Trophoblast cell (in vitro differentiated cells and primary cell): ENCODE measurements around the gene GHSR.
A peak's percentile ranks its signal among the peaks of the same experiment; 100 is the strongest.

Source experiments
- DNase-seq, 2 donors: peaks; one replicate each; pipeline ENCODE4 v3.0.0-alpha.2; 2016
- H2AFZ ChIP-seq: 2 replicates; pipeline ENCODE4 v1.6.1; 2013; ENCODE audit warnings: low read length, moderate library complexity, mild to moderate bottlenecking; ENCODE audit not compliant: insufficient read depth, poor library complexity
- H2AK5ac ChIP-seq: 2 replicates; pipeline ENCODE4 v1.6.1; 2013; ENCODE audit warnings: mild to moderate bottlenecking, low read length
- H2BK120ac ChIP-seq: 2 replicates; pipeline ENCODE4 v1.6.1; 2013; ENCODE audit warnings: low read length, mild to moderate bottlenecking, moderate library complexity; ENCODE audit not compliant: insufficient read depth, poor library complexity
- H2BK12ac ChIP-seq: 2 replicates; pipeline ENCODE4 v1.6.1; 2013; ENCODE audit warnings: mild to moderate bottlenecking, low read length, moderate library complexity
- H2BK5ac ChIP-seq: 2 replicates; pipeline ENCODE4 v1.6.1; 2013; ENCODE audit warnings: low read length, low read depth, moderate library complexity, mild to moderate bottlenecking; ENCODE audit not compliant: poor library complexity
- H3K14ac ChIP-seq: 2 replicates; pipeline ENCODE4 v1.6.1; 2013; ENCODE audit warnings: mild to moderate bottlenecking, low read length
- H3K18ac ChIP-seq: 2 replicates; pipeline ENCODE4 v1.6.1; 2013; ENCODE audit warnings: mild to moderate bottlenecking, low read length
- H3K23ac ChIP-seq: 2 replicates; pipeline ENCODE4 v1.6.1; 2013; ENCODE audit warnings: low read length
- H3K27ac ChIP-seq: 2 replicates; pipeline ENCODE4 v1.5.1; 2013; ENCODE audit warnings: low read depth, mild to moderate bottlenecking, inconsistent platforms, low read length, moderate library complexity
- H3K27me3 ChIP-seq: 2 replicates; pipeline ENCODE4 v1.6.1; 2013; ENCODE audit warnings: inconsistent platforms, mild to moderate bottlenecking, low read length, moderate library complexity; ENCODE audit not compliant: insufficient read depth
- H3K36me3 ChIP-seq, 2 experiments: 1 replicate in 1 of 2; 2 replicates in 1 of 2; pipeline ENCODE4 v1.6.1; 2013; ENCODE audit warnings: low read length in 2 of 2, mild to moderate bottlenecking in 2 of 2, moderate library complexity in 1 of 2; ENCODE audit not compliant: insufficient read depth in 2 of 2, control insufficient read depth in 1 of 2
- H3K4ac ChIP-seq: 2 replicates; pipeline ENCODE4 v1.6.1; 2013; ENCODE audit warnings: low read depth, mild to moderate bottlenecking, low read length, moderate library complexity
- H3K4me1 ChIP-seq, 2 experiments: 1 replicate in 1 of 2; 2 replicates in 1 of 2; pipeline ENCODE4 v1.6.1; 2013; ENCODE audit warnings: low read length in 2 of 2, mild to moderate bottlenecking in 2 of 2, moderate library complexity in 1 of 2; ENCODE audit not compliant: insufficient read depth in 2 of 2, control insufficient read depth in 1 of 2
- H3K4me2 ChIP-seq: 2 replicates; pipeline ENCODE4 v1.6.1; 2013; ENCODE audit warnings: inconsistent platforms, mild to moderate bottlenecking, low read length, moderate library complexity
- H3K4me3 ChIP-seq: 2 replicates; pipeline ENCODE4 v1.5.1; 2013; ENCODE audit warnings: mild to moderate bottlenecking, low read depth, low read length, inconsistent platforms
- H3K79me1 ChIP-seq: one replicate; pipeline ENCODE4 v1.6.1; 2013; ENCODE audit warnings: low read length
- H3K79me2 ChIP-seq: 2 replicates; pipeline ENCODE4 v1.6.1; 2013; ENCODE audit warnings: low read length, mild to moderate bottlenecking; ENCODE audit not compliant: control insufficient read depth, insufficient read depth, poor library complexity
- H3K9ac ChIP-seq: 2 replicates; pipeline ENCODE4 v1.6.1; 2013; ENCODE audit warnings: mild to moderate bottlenecking, low read length
- H3K9me3 ChIP-seq: 2 replicates; pipeline ENCODE4 v1.6.1; 2013; ENCODE audit warnings: low read depth, mild to moderate bottlenecking, control low read depth, inconsistent platforms, low read length; ENCODE audit not compliant: insufficient read depth
- H4K12ac ChIP-seq: 2 replicates; pipeline ENCODE4 v1.6.1; 2013; ENCODE audit warnings: low read depth, mild to moderate bottlenecking, low read length, moderate library complexity
- H4K8ac ChIP-seq: 2 replicates; pipeline ENCODE4 v1.6.1; 2013; ENCODE audit warnings: low read depth, mild to moderate bottlenecking, low read length, moderate library complexity
- H4K91ac ChIP-seq: one replicate; pipeline ENCODE4 v1.6.1; 2013; ENCODE audit warnings: low read depth, mild to moderate bottlenecking, low read length, moderate library complexity
- WGBS: extraction: QIAGEN DNeasy Blood & Tissue Kit; methylation state at CpG from one replicate; pipeline ENCODE4 v1.1.7; 2013; ENCODE audit warnings: missing lambda C conversion rate; ENCODE audit not compliant: insufficient read length, insufficient coverage; ENCODE audit errors: extremely low coverage; 5-methylcytosine and 5-hydroxymethylcytosine counted together

GHSR gene

DNA sequence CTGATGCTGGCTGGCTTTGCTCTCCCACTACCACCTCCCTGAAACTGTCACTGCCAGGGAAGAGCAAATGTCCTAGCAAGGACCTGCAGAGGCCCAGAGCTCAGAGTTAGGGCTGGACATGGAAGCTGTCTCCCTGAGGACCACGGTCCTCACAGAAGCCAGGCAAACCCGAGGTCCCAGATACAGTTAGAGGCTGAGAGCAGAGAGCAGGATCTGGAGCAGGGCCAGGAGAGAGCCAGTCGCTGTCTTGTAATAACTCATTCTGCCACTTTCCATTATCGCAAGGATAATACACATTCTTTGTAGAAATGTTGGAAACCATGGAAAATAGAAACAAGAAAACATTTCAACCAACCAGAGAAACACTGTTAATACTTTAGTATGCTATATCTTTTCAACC, 10.1 kb downstream of the GHSR start:
- no peaks in the 10 kb centered on the region for H3K79me1 ChIP-seq
- no peak overlapping the region for H3K18ac ChIP-seq
- no peak overlapping the region for H3K14ac ChIP-seq
- no peaks in the 10 kb centered on the region for H3K36me3 ChIP-seq
- H3K4me3 ChIP-seq: no peak overlapping the region
- no peaks in the 10 kb centered on the region for H3K4me1 ChIP-seq
- no peaks in the 10 kb centered on the region for H3K79me2 ChIP-seq
- H3K4ac ChIP-seq: no peak overlapping the region
- no peak overlapping the region for H2AFZ ChIP-seq
- H3K27ac ChIP-seq: no peak overlapping the region
- no peak overlapping the region for H4K12ac ChIP-seq
- no peak overlapping the region for H3K9ac ChIP-seq
- no CpG with 5 or more reads among the region's 4 CpGs for WGBS
- H2BK120ac ChIP-seq: no peak overlapping the region
- H3K4me2 ChIP-seq: no peak overlapping the region
- H2BK12ac ChIP-seq: no peak overlapping the region
- no peak overlapping the region for H2BK5ac ChIP-seq
- H3K23ac ChIP-seq: no peak overlapping the region
- H3K9me3 ChIP-seq: no peaks in the 10 kb centered on the region
- no peak for DNase-seq
- no peaks in the 10 kb centered on the region for H3K27me3 ChIP-seq
- H4K8ac ChIP-seq: no peak overlapping the region
- H2AK5ac ChIP-seq: no peak overlapping the region
- no peak overlapping the region for H4K91ac ChIP-seq

DNA sequence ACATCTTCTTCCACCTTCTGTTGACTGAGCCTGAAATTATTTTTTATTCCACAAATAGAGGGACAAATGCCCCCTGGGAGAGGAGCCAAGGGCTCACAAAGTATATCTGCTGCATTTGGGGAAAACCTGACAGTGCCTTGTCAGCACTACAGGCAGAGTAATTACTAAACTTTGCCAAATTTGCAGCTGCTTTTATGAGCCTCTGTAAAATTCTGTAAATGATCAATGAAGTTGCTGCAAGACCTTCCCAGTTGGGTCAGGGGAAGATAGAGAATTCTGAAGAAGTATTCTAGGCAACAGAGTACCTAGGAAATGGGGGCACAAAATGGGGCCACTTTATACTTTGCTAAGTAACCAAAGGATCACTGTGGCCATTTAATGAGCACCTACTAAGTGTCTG, 10.5 kb downstream of the GHSR start:
- H3K4me1 ChIP-seq: no peaks in the 10 kb centered on the region
- H3K9ac ChIP-seq: no peak overlapping the region
- no peak overlapping the region for H3K14ac ChIP-seq
- no peaks in the 10 kb centered on the region for H3K79me2 ChIP-seq
- H2BK120ac ChIP-seq: no peak overlapping the region
- H2BK12ac ChIP-seq: no peak overlapping the region
- H2AK5ac ChIP-seq: no peak overlapping the region
- H4K8ac ChIP-seq: no peak overlapping the region
- H3K4me2 ChIP-seq: no peak overlapping the region
- no peak overlapping the region for H4K91ac ChIP-seq
- H4K12ac ChIP-seq: no peak overlapping the region
- no peaks in the 10 kb centered on the region for H3K27me3 ChIP-seq
- H3K4me3 ChIP-seq: no peak overlapping the region
- no peaks in the 10 kb centered on the region for H3K36me3 ChIP-seq
- H3K79me1 ChIP-seq: no peaks in the 10 kb centered on the region
- H3K4ac ChIP-seq: no peak overlapping the region
- no peak overlapping the region for H3K23ac ChIP-seq
- peaks cover 4% of the 10 kb centered on the region for H3K9me3 ChIP-seq
- no peak for DNase-seq
- H3K27ac ChIP-seq: no peak overlapping the region
- H2AFZ ChIP-seq: no peak overlapping the region
- H3K18ac ChIP-seq: no peak overlapping the region
- H2BK5ac ChIP-seq: no peak overlapping the region

DNA sequence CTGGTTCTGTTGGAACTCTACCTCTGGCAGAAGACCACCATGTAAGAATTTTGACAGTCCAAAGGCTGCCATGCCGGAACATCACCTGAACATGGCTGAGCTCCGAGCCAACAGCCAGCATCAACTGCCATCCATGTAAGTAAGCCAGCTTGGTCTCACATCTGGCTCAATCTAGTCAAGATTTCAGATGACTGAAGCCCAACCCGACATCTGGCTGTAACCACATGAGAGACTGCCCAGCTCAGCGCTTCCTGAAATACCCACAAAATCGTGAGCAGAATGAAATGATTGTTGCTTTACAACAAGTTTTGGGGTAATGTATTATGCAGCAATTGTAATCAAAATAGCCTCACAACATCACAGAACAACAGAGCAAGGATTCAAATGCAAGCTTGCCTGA, 32.9 kb downstream of the GHSR start:
- Histone ChIP-seq H3K4me2 (no peak overlapping the region), H4K8ac (no peak overlapping the region), H3K14ac (no peak overlapping the region), H3K4ac (no peak overlapping the region), H3K4me1 (no peaks in the 10 kb centered on the region), H3K27ac (no peak overlapping the region), H4K12ac (no peak overlapping the region), H2BK12ac (no peak overlapping the region), H2AFZ (no peak overlapping the region), H4K91ac (no peak overlapping the region), H3K9ac (no peak overlapping the region), H2AK5ac (no peak overlapping the region), H2BK5ac (no peak overlapping the region), H3K4me3 (peak overlapping the region; percentile 36), H3K36me3 (no peaks in the 10 kb centered on the region), H3K18ac (no peak overlapping the region), H3K9me3 (no peaks in the 10 kb centered on the region), H3K79me2 (no peaks in the 10 kb centered on the region), H3K79me1 (no peaks in the 10 kb centered on the region), H2BK120ac (no peak overlapping the region), H3K23ac (no peak overlapping the region), H3K27me3 (no peaks in the 10 kb centered on the region)
- DNase-seq: no peak
- no CpG with 5 or more reads among the region's 5 CpGs for WGBS

DNA sequence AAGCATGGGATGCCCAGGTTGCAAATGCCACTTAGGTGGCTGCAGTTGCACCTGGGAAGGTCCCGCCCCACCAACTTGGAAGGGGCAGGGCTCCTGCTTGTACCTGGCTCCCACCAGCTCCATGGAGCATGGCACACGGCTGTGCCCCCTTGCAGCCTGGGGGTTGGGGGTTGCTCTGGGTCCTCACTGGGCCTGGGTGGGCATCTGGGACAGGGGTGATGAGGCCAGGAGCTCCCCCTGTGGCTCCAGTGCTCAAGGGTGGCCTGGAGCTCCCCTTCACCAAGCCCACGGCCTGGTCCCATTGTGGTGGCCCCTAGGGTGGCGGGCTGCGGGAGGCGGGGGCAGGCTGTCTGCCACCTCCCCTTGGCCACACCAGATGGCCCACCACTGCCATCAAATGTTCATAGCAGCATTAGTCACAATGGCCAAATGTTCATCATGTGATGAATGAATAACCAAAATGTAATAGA, 36.7 kb downstream of the GHSR start:
- Histone ChIP-seq H2AFZ (no peak overlapping the region), H2BK12ac (no peak overlapping the region), H3K9ac (no peak overlapping the region), H3K27me3 (no peaks in the 10 kb centered on the region), H3K14ac (no peak overlapping the region), H3K9me3 (no peaks in the 10 kb centered on the region), H3K4me2 (no peak overlapping the region), H3K4me1 (no peaks in the 10 kb centered on the region), H3K18ac (no peak overlapping the region), H4K8ac (no peak overlapping the region), H2BK120ac (no peak overlapping the region), H4K12ac (no peak overlapping the region), H3K4ac (no peak overlapping the region), H3K36me3 (no peaks in the 10 kb centered on the region), H3K23ac (no peak overlapping the region), H3K79me2 (no peaks in the 10 kb centered on the region), H3K27ac (no peak overlapping the region), H4K91ac (no peak overlapping the region), H2BK5ac (no peak overlapping the region), H2AK5ac (no peak overlapping the region), H3K4me3 (no peak overlapping the region), H3K79me1 (no peaks in the 10 kb centered on the region)
- WGBS: no CpG with 5 or more reads among the region's 6 CpGs
- no peak for DNase-seq
